Gastroesophageal sphincter (tissue), 4 donors: ENCODE data around the gene ARX. TPM values are rescaled to one million over a fixed set of nuclear protein-coding genes. Genes with fewer than 3 reads are reported as not detected.
A peak's percentile ranks its signal among the peaks of the same experiment; 100 is the strongest.

Experiments
- ATAC-seq: fragments of 150-250 bp; one replicate; pipeline ENCODE4 v1.9.1; 2016; ENCODE audit warnings: mild to moderate bottlenecking, moderate library complexity
- H3K27ac ChIP-seq, 4 donors: fragments of 200-600 bp; sonication (generic) in 3 of 4; 1 replicate in 3 of 4; 2 replicates in 1 of 4; pipeline ENCODE4 v1.5.1; 2016 to 2019
- H3K27me3 ChIP-seq: fragments of 200-600 bp; sonication (generic); one replicate; pipeline ENCODE4 v1.5.1; 2019
- H3K36me3 ChIP-seq, 2 donors: fragments of 200-600 bp; sonication (generic); one replicate each; pipeline ENCODE4 v1.5.1; 2019; ENCODE audit warnings: control low read depth in 1 of 2
- H3K4me1 ChIP-seq, 3 donors: fragments of 200-600 bp; sonication (generic); 1 replicate in 2 of 3; 2 replicates in 1 of 3; pipeline ENCODE4 v1.5.1; 2016 to 2019; ENCODE audit warnings: control low read depth in 2 of 3
- H3K4me3 ChIP-seq, 2 donors: fragments of 200-600 bp; sonication (generic); one replicate each; pipeline ENCODE4 v1.5.1; 2019; ENCODE audit warnings: mild to moderate bottlenecking in 1 of 2, moderate library complexity in 1 of 2
- H3K9me3 ChIP-seq, 3 donors: fragments of 200-600 bp; sonication (generic); one replicate each; pipeline ENCODE4 v1.5.1; 2017 to 2019; ENCODE audit warnings: control low read depth in 2 of 3
- CTCF ChIP-seq, 4 experiments: fragments of 200-600 bp in 2 of 4; fragments of 450-650 bp in 2 of 4; sonication (generic) in 1 of 4; IDR thresholded peaks; one replicate each; pipeline ENCODE4 v1.5.1; 2017 to 2019; ENCODE audit warnings: antibody characterized with exemption in 4 of 4, mild to moderate bottlenecking in 2 of 4, moderate library complexity in 2 of 4
- EP300 ChIP-seq: sonication (generic); formaldehyde crosslinking; IDR thresholded peaks from one replicate; pipeline ENCODE4 v1.6.1; 2017; ENCODE audit warnings: antibody characterized with exemption, mild to moderate bottlenecking
- POLR2A ChIP-seq, 2 donors: fragments of 450-650 bp; IDR thresholded peaks; one replicate each; pipeline ENCODE4 v1.6.1; 2017; ENCODE audit warnings: antibody characterized with exemption in 2 of 2, mild to moderate bottlenecking in 2 of 2, moderate library complexity in 1 of 2
- POLR2AphosphoS5 ChIP-seq: sonication (generic); formaldehyde crosslinking; IDR thresholded peaks from one replicate; pipeline ENCODE4 v1.6.1; 2017; ENCODE audit warnings: antibody characterized with exemption
- WGBS, 2 donors: methylation state at CpG; one replicate each; pipeline ENCODE4 v1.1.5; 2018; ENCODE audit warnings: low coverage in 1 of 2; 5-methylcytosine and 5-hydroxymethylcytosine counted together
- total RNA-seq, 4 donors: library from RNA; depleted of rRNA; stranded (reverse); fragments of >200 nt; gene quantifications; one replicate each; pipeline ENCODE4 v1.1.0, GENCODE V29; 2016

The ARX gene
- total RNA-seq, 4 donors from 2014 or later, result not detected

GRCh38 chrX:25002661-25003020 lies 13.1 kb downstream of the ARX start:
- H3K4me1 ChIP-seq, result peaks cover 0 to 41% (median 9%) of the 10 kb centered on the region in 3 donors
- peaks cover 59% of the 10 kb centered on the region for H3K27me3 ChIP-seq
- H3K9me3 ChIP-seq, result no peaks in the 10 kb centered on the region
- no peak for ATAC-seq
- no peak overlapping the region for H3K27ac ChIP-seq
- no peaks in the 10 kb centered on the region for H3K36me3 ChIP-seq
- 17% methylated on average over 1 of the region's 33 CpGs; no CpG with 5 or more reads in 1 of the 2 donors for WGBS, 2 donors
- TF ChIP-seq CTCF (IDR thresholded peaks at IDR 0.05), result no peak
- no peak for TF ChIP-seq EP300
- TF ChIP-seq POLR2AphosphoS5, result no peak
- no peak for TF ChIP-seq POLR2A (IDR thresholded peaks at IDR 0.05)
- H3K4me3 ChIP-seq, result peak overlapping the region in 1 of 2 donors; percentile 6

- Histone ChIP-seq H3K4me1 (peaks cover 0 to 36% (median 9%) of the 10 kb centered on the region in 3 donors), H3K27ac (no peak overlapping the region), H3K27me3 (peaks cover 53% of the 10 kb centered on the region), H3K36me3 (peaks cover 0 to 3% of the 10 kb centered on the region in 2 donors), H3K4me3 (peak overlapping the region in 1 of 2 donors; percentile 6), H3K9me3 (no peaks in the 10 kb centered on the region)
- no peak for ATAC-seq
- WGBS, 2 donors, result 66 to 93% methylated on average over 3 to 6 of the region's 65 CpGs
- TF ChIP-seq CTCF (IDR thresholded peaks at IDR 0.05), result no peak
- no peak for TF ChIP-seq POLR2AphosphoS5
- no peak for TF ChIP-seq POLR2A (IDR thresholded peaks at IDR 0.05)
- no peak for TF ChIP-seq EP300
These were observed 13.7 kb downstream of the ARX start for GRCh38 chrX:25001808-25002660.

GRCh38 chrX:24999511-24999910 lies 16.3 kb downstream of the ARX start:
- no peak for TF ChIP-seq CTCF (IDR thresholded peaks at IDR 0.05)
- no peak for TF ChIP-seq EP300
- no peak for TF ChIP-seq POLR2A (IDR thresholded peaks at IDR 0.05)
- TF ChIP-seq POLR2AphosphoS5, result no peak
- H3K36me3 ChIP-seq, result peaks cover 0 to 16% of the 10 kb centered on the region in 2 donors
- H3K9me3 ChIP-seq, result no peaks in the 10 kb centered on the region
- no peak for ATAC-seq
- H3K27me3 ChIP-seq, result peaks cover 27% of the 10 kb centered on the region
- H3K4me1 ChIP-seq, result peaks cover 0 to 13% (median under 1%) of the 10 kb centered on the region in 3 donors
- no peak overlapping the region for H3K27ac ChIP-seq
- no peak overlapping the region for H3K4me3 ChIP-seq
- WGBS, 2 donors, result 48 to 94% methylated on average over 7 to 8 of the region's 8 CpGs

GRCh38 chrX:24996096-24996709 lies 19.6 kb downstream of the ARX start:
- TF ChIP-seq EP300 (no peak), POLR2AphosphoS5 (no peak), POLR2A (IDR thresholded peaks at IDR 0.05) (no peak), CTCF (IDR thresholded peaks at IDR 0.05) (no peak)
- no peaks in the 10 kb centered on the region for H3K4me1 ChIP-seq
- 60 to 100% methylated on average over 2 to 4 of the region's 5 CpGs for WGBS, 2 donors
- no peaks in the 10 kb centered on the region for H3K27me3 ChIP-seq
- no peak overlapping the region for H3K4me3 ChIP-seq
- no peaks in the 10 kb centered on the region for H3K9me3 ChIP-seq
- no peak overlapping the region for H3K27ac ChIP-seq
- H3K36me3 ChIP-seq, result peaks cover 0 to 16% of the 10 kb centered on the region in 2 donors
- no peak for ATAC-seq
